Spleen (tissue), 11 donors: Measurements from ENCODE around the gene C11orf98. TPM values are rescaled to one million over a fixed set of nuclear protein-coding genes. Genes with fewer than 3 reads are reported as not detected.
"Not testable (repeated sequence)": the region's sequence is repeated elsewhere in the genome, so short reads cannot be mapped to it uniquely, and the experiment has no call there.

Experiments
- DNase-seq: peaks from one replicate; pipeline ENCODE4 v3.0.0-alpha.2; 2020
- H3K27ac ChIP-seq, 8 donors: fragments of 200-600 bp; sonication (generic) in 7 of 8; 1 replicate in 4 of 8; 2 replicates in 4 of 8; pipeline versions ENCODE4 v1.5.0 to v1.8.0; 2016 to 2021; ENCODE audit warnings: inconsistent platforms in 4 of 8, mild to moderate bottlenecking in 4 of 8, moderate library complexity in 1 of 8
- H3K27me3 ChIP-seq, 7 donors: fragments of 200-600 bp; sonication (generic) in 6 of 7; replicated peaks in 1 of 7; 1 replicate in 4 of 7; 2 replicates in 3 of 7; pipeline versions ENCODE4 v1.5.0 to v1.8.0; 2016 to 2021; ENCODE audit warnings: inconsistent platforms in 3 of 7, mild to moderate bottlenecking in 1 of 7
- H3K36me3 ChIP-seq, 6 donors: fragments of 200-600 bp; sonication (generic) in 5 of 6; 1 replicate in 4 of 6; 2 replicates in 2 of 6; pipeline versions ENCODE4 v1.5.0 to v1.8.0; 2016 to 2021; ENCODE audit warnings: inconsistent platforms in 2 of 6
- H3K4me1 ChIP-seq, 6 donors: fragments of 200-600 bp; sonication (generic) in 5 of 6; 1 replicate in 3 of 6; 2 replicates in 3 of 6; pipeline versions ENCODE4 v1.5.0 to v1.8.0; 2016 to 2021; ENCODE audit warnings: inconsistent platforms in 3 of 6
- H3K4me3 ChIP-seq, 8 donors: fragments of 200-600 bp; sonication (generic) in 7 of 8; 1 replicate in 4 of 8; 2 replicates in 4 of 8; pipeline versions ENCODE4 v1.5.0 to v1.8.0; 2016 to 2021; ENCODE audit warnings: inconsistent platforms in 4 of 8, mild to moderate bottlenecking in 4 of 8, moderate library complexity in 2 of 8
- H3K9me3 ChIP-seq, 8 donors: fragments of 200-600 bp; sonication (generic) in 7 of 8; 1 replicate in 4 of 8; 2 replicates in 4 of 8; pipeline versions ENCODE4 v1.5.0 to v1.8.0; 2016 to 2021; ENCODE audit warnings: inconsistent platforms in 4 of 8
- POLR2A ChIP-seq, 3 donors: fragments of 450-650 bp; IDR thresholded peaks; one replicate each; pipeline ENCODE4 v1.5.1; 2017; ENCODE audit warnings: antibody characterized with exemption in 3 of 3, mild to moderate bottlenecking in 1 of 3
- POLR2AphosphoS5 ChIP-seq, 3 donors: sonication (generic); formaldehyde crosslinking; IDR thresholded peaks; one replicate each; pipeline ENCODE4 v1.5.1; 2017; ENCODE audit warnings: antibody characterized with exemption in 3 of 3
- WGBS, 5 donors: extraction: QIAGEN DNeasy Blood & Tissue Kit in 3 of 5; methylation state at CpG; one replicate each; pipeline versions ENCODE4 v1.1.5 to v1.1.7; 2013 to 2018; 5-methylcytosine and 5-hydroxymethylcytosine counted together
- intact Hi-C: fragments of 100-400 bp; cut with DNase I; formaldehyde crosslinking; loops from one replicate; pipeline ENCODE4 v1.15.0; 2023; ENCODE audit warnings: low total_unique reads
- polyA plus RNA-seq, 3 donors: library from polyadenylated mRNA; stranded (reverse); fragments of 200-250 nt; gene quantifications; one replicate each; pipeline ENCODE4 v1.2.1, GENCODE V29; 2013
- total RNA-seq, 7 donors: library from RNA; depleted of rRNA in 3 of 7; stranded (reverse); fragments of >200 nt in 3 of 7; fragmentation: NEBNext Ultra II Directional in 4 of 7; extraction: Animal tissue kit (Norgen Biotek cat#: 25700) in 4 of 7; gene quantifications; one replicate each; pipeline versions ENCODE4 v1.1.0 to v1.2.1, GENCODE V29; 2016 to 2021
- TF ChIP-seq, protein P1 (sequence below), 11 experiments: fragments of 200-600 bp in 7 of 11; fragments of 450-650 bp in 4 of 11; sonication (generic) in 4 of 11; IDR thresholded peaks in 8 of 11; conservative IDR thresholded peaks in 3 of 11; 1 replicate in 7 of 11; 2 replicates in 4 of 11; pipeline versions ENCODE4 v1.4.0 to v1.8.0; 2016 to 2021; ENCODE audit warnings: antibody characterized with exemption in 11 of 11, inconsistent platforms in 4 of 11, mild to moderate bottlenecking in 1 of 11
- donor health status: healthy with polysubstance abuse.
- donor health status: DM: no; HTN: no; CAD: no; lungs with moderate emphysema.
- donor health status: DM: no; HTN: no; CAD: no.
- donor health status: Bipolar disorder and iron deficiency.
- donor health status: healthy.
- donor health status: DM: no; HTN: no; CAD: no.
- donor health status: DM: yes; HTN: yes; CAD: no.

Gene C11orf98
- total and polyA plus RNA-seq, 10 donors, result 30.9 to 164 (median 42.8) TPM

DNA sequence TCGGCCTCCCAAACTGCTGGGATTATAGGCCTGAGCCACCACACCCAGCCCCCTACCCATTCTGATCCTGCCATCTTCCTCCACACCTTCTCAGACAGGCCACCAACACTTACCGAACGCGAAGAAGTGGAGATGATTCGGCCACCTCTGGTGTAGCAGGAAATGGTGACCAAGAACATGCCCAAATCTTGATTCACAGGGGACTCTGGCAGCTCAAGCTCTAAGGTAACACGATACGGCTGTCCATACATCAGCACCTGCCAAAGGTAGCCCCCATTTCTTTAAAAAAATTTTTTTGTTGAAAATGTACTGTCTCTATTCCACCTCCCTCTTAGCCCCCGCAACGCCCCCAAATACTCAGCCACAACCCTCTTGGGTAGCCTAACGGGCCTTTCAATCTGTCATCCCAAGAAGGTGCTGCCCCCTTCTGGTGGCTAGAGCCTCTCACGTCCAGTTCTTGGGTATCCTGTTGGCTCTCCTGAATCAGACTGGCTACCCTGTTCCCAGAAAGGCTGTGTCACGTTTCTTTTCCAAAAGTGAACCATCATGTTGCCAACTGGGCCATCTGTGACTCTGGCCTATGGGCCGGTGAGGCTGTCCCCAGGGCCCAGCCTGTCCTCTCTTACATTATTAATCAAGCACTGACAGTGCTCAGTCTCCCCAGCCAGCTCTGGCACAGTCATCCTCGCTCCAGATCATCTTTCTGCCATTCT, 29.6 kb upstream of the C11orf98 start:
- peak; percentile 90 for DNase-seq
- WGBS, 5 donors, result 45 to 57% (median 52%) methylated on average over 14 of the region's 14 CpGs
- TF ChIP-seq, protein P1, sequence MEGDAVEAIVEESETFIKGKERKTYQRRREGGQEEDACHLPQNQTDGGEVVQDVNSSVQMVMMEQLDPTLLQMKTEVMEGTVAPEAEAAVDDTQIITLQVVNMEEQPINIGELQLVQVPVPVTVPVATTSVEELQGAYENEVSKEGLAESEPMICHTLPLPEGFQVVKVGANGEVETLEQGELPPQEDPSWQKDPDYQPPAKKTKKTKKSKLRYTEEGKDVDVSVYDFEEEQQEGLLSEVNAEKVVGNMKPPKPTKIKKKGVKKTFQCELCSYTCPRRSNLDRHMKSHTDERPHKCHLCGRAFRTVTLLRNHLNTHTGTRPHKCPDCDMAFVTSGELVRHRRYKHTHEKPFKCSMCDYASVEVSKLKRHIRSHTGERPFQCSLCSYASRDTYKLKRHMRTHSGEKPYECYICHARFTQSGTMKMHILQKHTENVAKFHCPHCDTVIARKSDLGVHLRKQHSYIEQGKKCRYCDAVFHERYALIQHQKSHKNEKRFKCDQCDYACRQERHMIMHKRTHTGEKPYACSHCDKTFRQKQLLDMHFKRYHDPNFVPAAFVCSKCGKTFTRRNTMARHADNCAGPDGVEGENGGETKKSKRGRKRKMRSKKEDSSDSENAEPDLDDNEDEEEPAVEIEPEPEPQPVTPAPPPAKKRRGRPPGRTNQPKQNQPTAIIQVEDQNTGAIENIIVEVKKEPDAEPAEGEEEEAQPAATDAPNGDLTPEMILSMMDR (IDR thresholded peaks at IDR 0.05 in 8 of 11, conservative IDR thresholded peaks at IDR 0.05 in 3 of 11), result peak; percentile 51 to 92 (median 81)
- TF ChIP-seq POLR2A (IDR thresholded peaks at IDR 0.05), result no peak
- peak in 1 of 3 donors; percentile 56 for TF ChIP-seq POLR2AphosphoS5 (IDR thresholded peaks at IDR 0.05)
- Histone ChIP-seq H3K36me3 (peaks cover 3 to 47% (median 30%) of the 10 kb centered on the region in 6 donors), H3K4me1 (peaks cover 0 to 9% (median 6%) of the 10 kb centered on the region in 6 donors), H3K27ac (no peak overlapping the region), H3K27me3 (no peaks in the 10 kb centered on the region), H3K4me3 (no peak overlapping the region), H3K9me3 (no peaks in the 10 kb centered on the region)
- intact Hi-C loops, result loop anchor here (10.0 kb wide), 2 partner anchors 270 to 300 kb away; no protein-coding TSS in a partner anchor

DNA sequence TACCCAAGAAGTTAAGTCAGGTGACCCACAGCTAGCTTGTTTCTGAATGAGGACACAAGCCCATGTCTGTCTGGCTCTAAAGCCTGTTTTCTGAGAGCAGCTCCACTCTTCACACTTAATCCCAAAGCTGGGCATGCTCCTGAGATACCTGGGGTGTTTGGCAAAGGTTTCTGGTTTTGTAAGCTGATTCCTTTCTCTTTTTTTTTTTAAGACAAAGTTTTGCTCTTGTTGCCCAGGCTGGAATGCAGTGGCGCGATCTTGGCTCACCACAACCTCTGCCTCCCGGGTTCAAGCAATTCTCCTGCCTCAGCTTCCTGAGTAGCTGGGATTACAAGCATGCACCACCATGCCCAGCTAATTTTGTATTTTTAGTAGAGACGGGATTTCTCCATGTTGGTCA, 28.6 kb upstream of the C11orf98 start:
- not testable (repeated sequence) for H3K27me3 ChIP-seq, H3K4me3 ChIP-seq, H3K9me3 ChIP-seq, DNase-seq, H3K27ac ChIP-seq, H3K4me1 ChIP-seq
- intact Hi-C loops, result loop anchor here (10.0 kb wide), 2 partner anchors 269 to 299 kb away; no protein-coding TSS in a partner anchor
- WGBS, 5 donors, result 69 to 94% (median 75%) methylated on average over 4 of the region's 4 CpGs
- H3K36me3 ChIP-seq, result peaks cover 3 to 52% (median 30%) of the 10 kb centered on the region in 6 donors

DNA sequence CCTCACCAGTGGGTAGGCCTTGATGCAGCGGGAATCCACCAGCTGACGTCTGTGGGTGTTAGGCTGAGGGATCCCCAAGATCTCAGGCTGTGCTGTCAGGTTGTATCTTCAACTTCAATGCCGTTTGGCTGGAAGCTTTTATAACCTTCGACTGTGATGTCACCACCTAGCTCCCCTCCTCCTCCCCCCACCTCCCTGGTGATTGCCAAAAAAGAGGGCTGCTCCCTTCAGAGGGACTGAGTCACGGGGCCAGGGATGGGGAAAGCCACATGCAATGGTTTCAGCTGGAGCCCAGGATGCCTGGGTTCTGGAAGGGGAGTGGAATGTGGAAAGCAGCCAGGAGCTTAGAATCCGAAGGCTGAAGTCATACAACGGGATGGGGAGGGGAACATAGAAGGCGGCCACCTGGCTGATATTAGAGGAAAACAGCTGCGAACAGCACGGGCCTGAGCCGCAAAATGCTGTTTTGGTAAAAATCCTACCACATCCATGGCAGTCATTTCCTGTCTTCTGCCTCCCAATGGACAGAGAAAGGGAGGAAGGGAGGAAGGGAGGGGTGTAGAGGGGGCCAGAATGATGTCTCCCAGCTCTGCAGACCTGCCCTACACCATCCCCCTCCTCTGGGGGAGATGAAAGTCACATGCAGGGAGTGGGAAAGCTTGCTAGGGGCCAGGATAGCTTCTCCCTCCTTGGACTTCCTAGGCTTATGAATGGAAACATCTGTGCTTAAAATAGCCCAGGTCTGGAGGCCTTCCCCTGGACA, 24.6 kb upstream of the C11orf98 start, which contains the start of gene LRRN4CL:
Gene LRRN4CL (minus strand): TSS at position 110 of the 763 bp plus-strand sequence. CDS start 1,022 bp downstream, outside the sequence.
- DNase-seq, result no peak
- peaks cover 6 to 23% (median 16%) of the 10 kb centered on the region in 7 donors for H3K27me3 ChIP-seq
- H3K4me3 ChIP-seq, result no peak within 1 kb of the TSS
- no peak within 1 kb of the TSS for H3K27ac ChIP-seq
- H3K4me1 ChIP-seq, result peaks cover 0 to 15% (median 6%) of the 10 kb centered on the region in 6 donors
- H3K9me3 ChIP-seq, result no peaks in the 10 kb centered on the region
- peaks cover 3 to 52% (median 30%) of the 10 kb centered on the region in 6 donors for H3K36me3 ChIP-seq
- TF ChIP-seq POLR2A (IDR thresholded peaks at IDR 0.05) (no peak), POLR2AphosphoS5 (IDR thresholded peaks at IDR 0.05) (no peak)
- TF ChIP-seq, protein P1 (IDR thresholded peaks at IDR 0.05 in 8 of 11, conservative IDR thresholded peaks at IDR 0.05 in 3 of 11), result no peak
- 68 to 85% (median 78%) methylated on average over 11 of the region's 11 CpGs for WGBS, 5 donors
- intact Hi-C loops, result loop anchor here (10.0 kb wide), 2 partner anchors 265 to 295 kb away; no protein-coding TSS in a partner anchor

DNA sequence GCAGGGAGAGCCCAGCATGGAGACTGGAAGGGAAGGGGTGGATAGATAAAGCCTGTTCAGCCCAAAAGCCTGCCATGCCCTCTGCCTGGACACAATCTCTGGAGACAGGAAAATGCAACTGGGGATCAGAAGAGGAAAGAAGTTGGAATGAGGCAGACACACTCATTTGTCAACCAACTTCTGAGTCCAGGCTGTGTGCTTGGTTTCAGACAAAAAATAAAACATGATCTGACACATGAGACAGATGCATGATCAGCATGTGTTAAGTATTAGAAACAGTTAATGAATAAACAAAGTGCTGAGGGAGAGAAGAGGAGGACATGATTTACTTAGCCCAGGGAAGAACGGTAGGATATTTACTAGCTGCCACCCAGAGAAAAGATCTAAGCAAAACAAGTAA, 23.5 kb upstream of the C11orf98 start:
- peaks cover 6 to 23% (median 16%) of the 10 kb centered on the region in 7 donors for H3K27me3 ChIP-seq
- H3K36me3 ChIP-seq, result peaks cover 3 to 44% (median 29%) of the 10 kb centered on the region in 6 donors
- no peak overlapping the region for H3K27ac ChIP-seq
- WGBS, 5 donors, result 77 to 92% (median 86%) methylated on average over 1 of the region's 1 CpG
- TF ChIP-seq POLR2AphosphoS5 (IDR thresholded peaks at IDR 0.05) (no peak), POLR2A (IDR thresholded peaks at IDR 0.05) (no peak)
- TF ChIP-seq, protein P1 (IDR thresholded peaks at IDR 0.05 in 8 of 11, conservative IDR thresholded peaks at IDR 0.05 in 3 of 11), result no peak
- DNase-seq, result no peak
- no peaks in the 10 kb centered on the region for H3K9me3 ChIP-seq
- H3K4me3 ChIP-seq, result no peak overlapping the region
- H3K4me1 ChIP-seq, result peaks cover 0 to 11% (median 4%) of the 10 kb centered on the region in 6 donors
- intact Hi-C loops, result no loop called here
